ENCODE measurements around the gene SCGN. TPM values are rescaled to one million over a fixed set of nuclear protein-coding genes. Genes with fewer than 3 reads are reported as not detected.

SCGN gene
- total and polyA plus RNA-seq, 2 of the 13 experiments (the other 11 are each of a cell fraction or from before 2014, with no cell fraction given), result 2.9 to 29.0 TPM

- TF ChIP-seq AGO1 (IDR thresholded peaks at IDR 0.05; ENCODE audit: low read depth, low read length, poor library complexity, severe bottlenecking), result no peak
- TF ChIP-seq ZNF142 (CRISPR knock-in tag; IDR thresholded peaks at IDR 0.05), result no peak
- no peak for TF ChIP-seq TEF (CRISPR knock-in tag; IDR thresholded peaks at IDR 0.05)
- no peak for TF ChIP-seq PHF5A (CRISPR knock-in tag; IDR thresholded peaks at IDR 0.05; ENCODE audit: low read depth, unreplicated experiment)
- TF ChIP-seq ISL2 (CRISPR knock-in tag; IDR thresholded peaks at IDR 0.05), result no peak
- TF ChIP-seq STAG1 (CRISPR knock-in tag; IDR thresholded peaks at IDR 0.05), result peak; percentile 72
- no peak for TF ChIP-seq ZNF367 (CRISPR knock-in tag; IDR thresholded peaks at IDR 0.05; ENCODE audit: borderline replicate concordance)
- no peak for TF ChIP-seq GABPB1 (CRISPR knock-in tag; IDR thresholded peaks at IDR 0.05)
- no peak for TF ChIP-seq POLR2A (IDR thresholded peaks at IDR 0.05; ENCODE audit: insufficient read depth in 1 of 2, low read depth in 2 of 2, low read length in 2 of 2)
- no peak for TF ChIP-seq HNRNPUL1 (IDR thresholded peaks at IDR 0.05; ENCODE audit: low read depth, low read length)
- TF ChIP-seq KLF15 (CRISPR knock-in tag; IDR thresholded peaks at IDR 0.05; ENCODE audit: borderline replicate concordance), result no peak
- TF ChIP-seq ZBTB4 (CRISPR knock-in tag; IDR thresholded peaks at IDR 0.05; ENCODE audit: borderline replicate concordance), result no peak
- TF ChIP-seq ETS1 (CRISPR knock-in tag; IDR thresholded peaks at IDR 0.05), result no peak
- TF ChIP-seq SNAPC2 (CRISPR knock-in tag; IDR thresholded peaks at IDR 0.05), result no peak
- TF ChIP-seq CTCF (CRISPR knock-in tag; IDR thresholded peaks at IDR 0.05), result peak; percentile 64
- TF ChIP-seq SKI (IDR thresholded peaks at IDR 0.05; ENCODE audit: partially characterized antibody), result no peak
These were observed 66.1 kb downstream of the SCGN start (continued) for GRCh38 chr6:25717866-25718740.
